ENCODE measurements around the gene PGS1. TPM values are rescaled to one million over a fixed set of nuclear protein-coding genes. Genes with fewer than 3 reads are reported as not detected.

Gene PGS1
- total RNA-seq, 2 experiments from 2014 or later = 69.0 to 73.1 TPM

DNA sequence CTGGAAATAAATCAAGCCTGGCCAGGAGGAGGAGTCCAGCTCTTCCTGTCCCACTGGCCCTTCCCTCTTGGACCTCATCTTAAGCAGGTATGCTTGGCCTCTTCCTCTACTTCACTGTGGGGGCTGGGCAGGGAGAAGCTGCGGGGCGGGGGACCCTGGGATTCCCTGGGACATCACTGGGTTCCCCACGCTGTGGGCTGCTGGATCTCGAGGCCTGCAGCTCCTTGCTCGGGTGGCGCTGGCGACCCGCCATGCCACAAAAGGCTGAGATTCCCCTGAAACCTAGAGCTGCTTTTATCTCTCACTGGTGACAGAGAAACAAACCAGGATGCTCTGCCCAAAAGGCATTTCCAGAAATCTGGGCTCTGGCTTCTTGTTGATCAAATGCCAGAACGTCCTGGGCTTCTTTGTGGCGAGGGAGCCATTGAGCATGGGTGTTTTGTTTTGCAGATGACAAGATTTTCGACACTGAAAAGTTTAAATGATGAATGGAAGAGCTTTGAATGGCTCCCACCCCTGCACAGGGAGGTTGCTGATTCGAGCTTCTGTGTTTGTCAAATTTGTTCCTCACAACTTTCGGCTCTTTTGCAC, 8.6 kb upstream of the PGS1 start:
- no peaks in the 10 kb centered on the region for H3K27me3 Mint-ChIP-seq (ENCODE audit: low read depth)
- DNase-seq = no peak
- peaks cover 8% of the 10 kb centered on the region for H3K4me1 Mint-ChIP-seq (ENCODE audit: low read depth)
- H3K27ac Mint-ChIP-seq = no peak overlapping the region
- H3K9me3 Mint-ChIP-seq = no peaks in the 10 kb centered on the region
- H3K4me3 Mint-ChIP-seq = no peak overlapping the region
- intact Hi-C loops (cut with micrococcal nuclease) = loop anchor here (10.0 kb wide), 1 partner anchor 225 kb away; no protein-coding TSS in a partner anchor
- CTCF ChIA-PET = interaction anchor here (0.6 to 1.4 kb wide), 2 partner anchors 9 to 12 kb away, joined by 3 to 4 read pairs; no protein-coding TSS in a partner anchor
- H3K36me3 Mint-ChIP-seq (ENCODE audit: low read depth) = no peaks in the 10 kb centered on the region

DNA sequence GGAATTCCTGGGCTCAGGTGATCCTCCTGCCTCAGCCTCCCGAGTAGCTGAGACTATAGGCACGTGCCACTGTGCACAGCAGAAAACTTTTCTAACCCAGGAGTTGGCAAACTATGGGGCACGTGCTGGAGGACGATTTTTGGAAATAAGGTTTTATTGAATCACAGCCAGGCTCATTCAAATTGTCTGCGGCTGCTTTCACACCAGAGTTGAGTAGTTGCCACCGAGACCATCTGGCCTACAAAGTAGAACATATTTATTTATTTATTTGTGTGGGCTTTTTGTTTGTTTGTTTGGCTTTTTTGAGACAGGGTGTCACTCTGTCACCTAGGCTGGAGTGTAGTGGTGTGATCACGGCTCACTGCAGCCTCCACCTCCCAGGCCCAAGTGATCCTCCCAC, 7.4 kb upstream of the PGS1 start:
- intact Hi-C loops (cut with micrococcal nuclease) = no loop called here
- no peaks in the 10 kb centered on the region for H3K27me3 Mint-ChIP-seq (ENCODE audit: low read depth)
- no peak overlapping the region for H3K4me3 Mint-ChIP-seq
- peaks cover 10% of the 10 kb centered on the region for H3K4me1 Mint-ChIP-seq (ENCODE audit: low read depth)
- H3K9me3 Mint-ChIP-seq = no peaks in the 10 kb centered on the region
- DNase-seq = no peak
- no peaks in the 10 kb centered on the region for H3K36me3 Mint-ChIP-seq (ENCODE audit: low read depth)
- CTCF ChIA-PET = interaction anchor here (0.6 kb wide), 1 partner anchor 8 kb away, joined by 3 read pairs; no protein-coding TSS in a partner anchor
- no peak overlapping the region for H3K27ac Mint-ChIP-seq

DNA sequence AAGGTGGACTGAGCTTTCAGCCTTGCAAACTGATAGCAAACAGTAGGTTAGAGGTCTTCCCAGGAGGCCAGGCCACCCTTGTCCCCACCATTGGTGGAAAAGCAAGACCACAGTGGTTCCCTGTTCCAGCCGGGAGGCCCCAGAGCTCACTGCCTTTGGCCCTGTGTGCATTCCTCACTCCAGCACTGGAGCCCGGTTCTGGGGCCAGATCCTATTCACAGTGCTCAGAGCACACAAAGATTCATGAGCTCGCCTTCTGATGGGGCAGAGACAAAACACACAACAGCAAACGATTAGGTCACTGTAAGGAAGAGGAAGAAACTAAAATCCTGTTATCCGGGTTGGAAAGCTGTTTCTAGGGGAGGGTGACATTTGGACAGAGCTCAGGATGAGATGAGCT, 5.6 kb upstream of the PGS1 start:
- H3K4me3 Mint-ChIP-seq = no peak overlapping the region

DNA sequence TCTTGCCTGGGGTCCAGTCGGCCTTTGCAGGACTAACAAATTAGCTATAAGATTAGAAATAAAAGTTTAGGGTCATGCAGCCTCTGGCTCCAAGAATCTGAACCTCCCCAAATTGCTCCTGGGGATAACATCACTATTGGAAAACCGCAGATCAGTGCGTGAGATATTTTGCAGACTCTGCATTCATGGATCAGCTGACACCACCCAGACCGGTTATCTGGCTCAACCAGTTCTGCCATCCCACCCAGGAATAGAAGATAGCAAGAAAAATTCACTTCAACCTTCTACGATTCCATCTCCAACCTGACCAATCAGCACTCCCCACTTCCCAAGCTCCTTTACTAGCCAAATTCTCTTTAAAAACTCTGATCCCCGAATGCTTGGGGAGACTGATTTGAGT, 4.3 kb upstream of the PGS1 start:
- H3K4me1 Mint-ChIP-seq (ENCODE audit: low read depth) = peaks cover 23% of the 10 kb centered on the region
- intact Hi-C loops (cut with micrococcal nuclease) = no loop called here
- DNase-seq = no peak
- peaks cover 1% of the 10 kb centered on the region for H3K36me3 Mint-ChIP-seq (ENCODE audit: low read depth)
- H3K27ac Mint-ChIP-seq = no peak overlapping the region
- H3K4me3 Mint-ChIP-seq = no peak overlapping the region
- CTCF ChIA-PET = interaction anchor here (2.0 to 2.8 kb wide), 2 partner anchors 10 to 13 kb away, joined by 8 to 11 read pairs; no protein-coding TSS in a partner anchor
- no peaks in the 10 kb centered on the region for H3K27me3 Mint-ChIP-seq (ENCODE audit: low read depth)
- no peaks in the 10 kb centered on the region for H3K9me3 Mint-ChIP-seq

More for the DNA sequence above, 5.6 kb upstream of the PGS1 start:
- no peak for DNase-seq
- intact Hi-C loops (cut with micrococcal nuclease) = no loop called here
- Mint-ChIP-seq H3K27me3 (ENCODE audit: low read depth) (no peaks in the 10 kb centered on the region), H3K36me3 (ENCODE audit: low read depth) (no peaks in the 10 kb centered on the region), H3K9me3 (no peaks in the 10 kb centered on the region), H3K4me1 (ENCODE audit: low read depth) (peaks cover 17% of the 10 kb centered on the region), H3K27ac (no peak overlapping the region)
- CTCF ChIA-PET = interaction anchor here (1.6 to 2.0 kb wide), 2 partner anchors 9 to 12 kb away, joined by 7 to 8 read pairs; no protein-coding TSS in a partner anchor

DNA sequence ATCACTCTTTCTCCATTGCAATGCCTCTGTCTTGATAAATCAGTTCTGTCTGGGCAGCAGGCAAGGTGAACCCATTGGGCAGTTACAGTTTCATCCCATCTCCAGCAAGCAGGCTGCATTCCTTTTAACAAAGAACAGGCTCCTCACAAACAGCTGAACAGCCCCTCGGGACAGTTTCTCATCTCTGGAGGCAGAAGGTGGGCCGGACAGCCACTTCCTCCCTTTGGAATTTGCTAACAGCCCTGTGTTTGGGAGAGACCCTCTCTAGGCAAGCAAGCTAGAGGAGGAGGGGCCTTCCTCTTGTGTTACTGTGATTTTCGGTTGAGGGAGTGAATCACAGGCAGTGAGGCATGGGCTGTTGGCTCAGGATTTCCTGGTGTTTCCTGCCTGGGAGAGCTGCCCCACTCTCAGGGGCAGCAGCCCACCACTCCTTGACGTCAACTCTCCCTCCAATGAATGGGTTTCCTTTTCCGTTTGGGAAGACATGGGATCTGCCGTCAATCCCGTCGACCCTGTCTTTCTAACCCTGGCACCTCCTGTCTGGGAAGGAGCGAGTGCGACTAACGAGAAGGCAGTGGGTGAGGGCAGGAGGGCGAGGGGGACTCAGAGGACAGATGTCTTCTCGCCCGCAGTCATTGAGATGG, 3.7 kb upstream of the PGS1 start:
- Mint-ChIP-seq H3K36me3 (ENCODE audit: low read depth) (peaks cover 4% of the 10 kb centered on the region), H3K4me3 (no peak overlapping the region), H3K4me1 (ENCODE audit: low read depth) (peaks cover 26% of the 10 kb centered on the region), H3K27ac (no peak overlapping the region), H3K9me3 (no peaks in the 10 kb centered on the region), H3K27me3 (ENCODE audit: low read depth) (no peaks in the 10 kb centered on the region)
- CTCF ChIA-PET = interaction anchor here (2.8 kb wide), 1 partner anchor 14 kb away, joined by 11 read pairs; no protein-coding TSS in a partner anchor
- intact Hi-C loops (cut with micrococcal nuclease) = no loop called here
- DNase-seq = no peak

DNA sequence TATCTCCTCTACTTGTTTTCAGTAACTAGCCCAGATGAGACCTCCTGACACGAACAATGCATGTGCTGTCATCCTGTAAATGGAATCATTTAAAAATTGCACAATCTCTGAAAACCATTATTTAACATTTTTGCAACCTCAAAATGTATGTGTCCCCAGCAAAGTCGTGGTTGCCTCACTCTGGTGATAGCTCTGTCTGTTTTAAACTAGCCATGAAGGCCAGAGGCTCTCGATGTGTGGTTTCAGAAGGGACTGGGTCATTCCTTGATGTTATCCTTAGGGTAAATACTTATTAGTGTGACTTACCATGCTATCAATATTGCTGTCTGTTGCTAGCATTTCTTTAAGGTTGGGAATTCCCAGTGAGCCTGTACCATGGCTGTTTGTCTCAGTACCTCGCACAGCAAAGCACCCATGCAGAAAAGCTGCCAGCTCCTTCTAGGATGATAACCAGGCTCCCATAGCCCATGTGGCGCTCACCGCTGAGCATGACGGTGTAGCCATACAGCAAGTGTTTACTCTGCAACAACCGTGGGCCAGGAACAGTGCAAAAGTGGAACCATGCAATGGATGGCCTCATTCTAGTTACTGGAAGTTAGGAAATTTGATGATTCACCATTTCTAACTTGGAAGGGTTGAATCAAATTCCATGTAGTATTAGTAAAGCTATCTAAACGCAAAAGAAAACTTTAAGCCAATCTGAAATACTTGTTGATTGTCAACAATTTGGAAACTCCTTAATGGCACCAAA, 2.9 kb upstream of the PGS1 start:
- H3K36me3 Mint-ChIP-seq (ENCODE audit: low read depth) = peaks cover 10% of the 10 kb centered on the region
- peaks cover 34% of the 10 kb centered on the region for H3K4me1 Mint-ChIP-seq (ENCODE audit: low read depth)
- H3K9me3 Mint-ChIP-seq = no peaks in the 10 kb centered on the region
- DNase-seq = no peak
- H3K4me3 Mint-ChIP-seq = no peak overlapping the region
- H3K27ac Mint-ChIP-seq = no peak overlapping the region
- intact Hi-C loops (cut with micrococcal nuclease) = no loop called here
- no peaks in the 10 kb centered on the region for H3K27me3 Mint-ChIP-seq (ENCODE audit: low read depth)
- CTCF ChIA-PET = interaction anchor here (1.4 to 2.8 kb wide), 3 partner anchors 11 to 36 kb away, joined by 4 to 12 read pairs (median 11); no protein-coding TSS in a partner anchor

DNA sequence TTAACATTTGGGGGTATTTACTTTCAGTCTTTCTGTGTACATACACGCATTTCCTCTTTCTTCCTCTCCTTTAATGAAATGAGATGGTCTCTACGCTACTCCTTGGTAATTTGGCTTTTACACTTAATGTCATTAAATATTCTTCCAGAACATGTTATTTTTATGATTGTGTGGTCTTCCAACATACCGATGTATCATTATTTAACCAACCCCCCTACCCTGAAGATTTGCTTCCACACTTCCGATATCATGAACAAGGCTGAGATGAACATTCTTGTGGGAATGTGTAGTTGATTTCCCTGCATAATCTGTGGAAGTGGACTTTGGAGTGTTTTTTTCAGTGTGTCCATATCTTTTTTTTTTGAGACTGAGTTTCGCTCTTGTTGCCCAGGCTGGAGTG, 2.3 kb upstream of the PGS1 start:
- no peak overlapping the region for H3K4me3 Mint-ChIP-seq
- no peak for DNase-seq
- no peaks in the 10 kb centered on the region for H3K9me3 Mint-ChIP-seq
- CTCF ChIA-PET = interaction anchor here (1.4 to 2.8 kb wide), 3 partner anchors 12 to 36 kb away, joined by 4 to 12 read pairs (median 11); no protein-coding TSS in a partner anchor
- H3K36me3 Mint-ChIP-seq (ENCODE audit: low read depth) = peaks cover 15% of the 10 kb centered on the region
- peaks cover 40% of the 10 kb centered on the region for H3K4me1 Mint-ChIP-seq (ENCODE audit: low read depth)
- intact Hi-C loops (cut with micrococcal nuclease) = no loop called here
- H3K27ac Mint-ChIP-seq = no peak overlapping the region
- H3K27me3 Mint-ChIP-seq (ENCODE audit: low read depth) = no peaks in the 10 kb centered on the region

DNA sequence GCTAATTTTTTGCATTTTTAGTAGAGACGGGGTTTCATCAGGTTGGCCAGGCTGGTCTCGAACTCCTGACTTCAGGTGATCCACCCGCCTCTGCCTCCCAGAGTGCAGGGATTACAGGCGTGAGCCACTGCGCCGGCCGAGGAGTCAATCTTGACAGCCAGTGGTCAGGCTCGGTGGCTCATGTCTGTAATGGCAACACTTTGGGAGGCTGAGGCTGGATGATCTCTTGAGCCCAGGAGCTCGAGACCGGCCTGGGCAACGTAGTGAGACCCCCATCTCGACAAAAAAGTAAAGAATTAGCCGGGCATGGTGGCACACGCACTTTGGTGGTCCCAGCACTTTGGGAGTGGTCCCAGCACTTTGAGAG, 608 bp upstream of the PGS1 start:
- DNase-seq = no peak
- no peaks in the 10 kb centered on the region for H3K9me3 Mint-ChIP-seq
- intact Hi-C loops (cut with micrococcal nuclease) = loop anchor here (1.0 kb wide), 1 partner anchor 14 kb away; no protein-coding TSS in a partner anchor
- CTCF ChIA-PET = interaction anchor here (0.8 to 2.9 kb wide), 4 partner anchors 10 to 38 kb away, joined by 3 to 12 read pairs (median 4); no protein-coding TSS in a partner anchor
- H3K27ac Mint-ChIP-seq = peak overlapping the region; percentile 71
- H3K4me1 Mint-ChIP-seq (ENCODE audit: low read depth) = peaks cover 57% of the 10 kb centered on the region
- H3K27me3 Mint-ChIP-seq (ENCODE audit: low read depth) = no peaks in the 10 kb centered on the region
- H3K36me3 Mint-ChIP-seq (ENCODE audit: low read depth) = peaks cover 26% of the 10 kb centered on the region
- peak overlapping the region; percentile 93 for H3K4me3 Mint-ChIP-seq

DNA sequence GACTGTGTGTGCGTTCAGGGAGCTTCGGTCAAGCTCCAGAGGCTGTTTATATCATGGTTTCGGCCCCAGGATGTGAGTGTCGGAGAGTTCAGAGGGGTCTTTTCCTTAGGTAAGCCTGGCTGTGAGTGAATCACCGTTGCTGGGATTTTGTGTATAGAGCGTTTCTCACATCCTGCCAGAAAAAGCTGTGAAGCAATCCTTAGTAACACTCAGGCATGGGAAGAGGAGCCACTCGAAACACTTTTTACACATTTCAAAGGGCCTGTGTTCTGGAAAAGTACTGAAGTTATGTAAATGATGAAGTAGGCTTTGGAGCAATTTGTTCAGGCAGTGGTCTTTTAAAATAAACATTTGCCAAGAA, 662 bp downstream of the PGS1 start:
- H3K36me3 Mint-ChIP-seq (ENCODE audit: low read depth) = peaks cover 32% of the 10 kb centered on the region
- H3K4me1 Mint-ChIP-seq (ENCODE audit: low read depth) = peaks cover 70% of the 10 kb centered on the region
- intact Hi-C loops (cut with micrococcal nuclease) = no loop called here
- H3K27me3 Mint-ChIP-seq (ENCODE audit: low read depth) = no peaks in the 10 kb centered on the region
- peak overlapping the region; percentile 93 for H3K4me3 Mint-ChIP-seq
- no peaks in the 10 kb centered on the region for H3K9me3 Mint-ChIP-seq
- DNase-seq = no peak
- H3K27ac Mint-ChIP-seq = peak overlapping the region; percentile 99
- CTCF ChIA-PET = interaction anchor here (1.4 to 2.9 kb wide), 2 partner anchors 18 to 43 kb away, joined by 3 to 12 read pairs; no protein-coding TSS in a partner anchor

DNA sequence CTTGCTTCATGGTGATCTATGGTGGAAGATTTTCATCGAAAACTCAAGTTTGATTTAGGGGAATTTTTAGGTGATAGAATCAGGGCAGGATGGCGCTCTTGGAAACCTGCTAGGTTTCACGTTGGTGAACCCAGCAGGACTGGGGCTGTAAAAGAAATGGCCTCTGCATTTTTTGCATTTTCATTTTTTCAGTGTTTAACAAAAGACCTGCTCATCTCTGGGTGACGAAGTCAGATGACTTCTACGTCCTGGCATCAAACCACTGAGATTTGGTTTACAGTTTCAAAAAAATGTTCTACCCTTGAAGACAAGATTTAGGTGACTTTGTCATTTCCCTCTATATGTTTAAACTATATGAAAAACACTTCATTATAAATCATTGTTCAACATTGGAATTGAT, 1.9 kb downstream of the PGS1 start:
- intact Hi-C loops (cut with micrococcal nuclease) = no loop called here
- Mint-ChIP-seq H3K4me3 (peak overlapping the region; percentile 93), H3K27me3 (ENCODE audit: low read depth) (no peaks in the 10 kb centered on the region), H3K4me1 (ENCODE audit: low read depth) (peaks cover 78% of the 10 kb centered on the region), H3K27ac (peak overlapping the region; percentile 99), H3K9me3 (no peaks in the 10 kb centered on the region), H3K36me3 (ENCODE audit: low read depth) (peaks cover 39% of the 10 kb centered on the region)
- CTCF ChIA-PET = interaction anchor here (4.7 kb wide), 1 partner anchor 19 kb away, joined by 35 read pairs; no protein-coding TSS in a partner anchor
- no peak for DNase-seq

DNA sequence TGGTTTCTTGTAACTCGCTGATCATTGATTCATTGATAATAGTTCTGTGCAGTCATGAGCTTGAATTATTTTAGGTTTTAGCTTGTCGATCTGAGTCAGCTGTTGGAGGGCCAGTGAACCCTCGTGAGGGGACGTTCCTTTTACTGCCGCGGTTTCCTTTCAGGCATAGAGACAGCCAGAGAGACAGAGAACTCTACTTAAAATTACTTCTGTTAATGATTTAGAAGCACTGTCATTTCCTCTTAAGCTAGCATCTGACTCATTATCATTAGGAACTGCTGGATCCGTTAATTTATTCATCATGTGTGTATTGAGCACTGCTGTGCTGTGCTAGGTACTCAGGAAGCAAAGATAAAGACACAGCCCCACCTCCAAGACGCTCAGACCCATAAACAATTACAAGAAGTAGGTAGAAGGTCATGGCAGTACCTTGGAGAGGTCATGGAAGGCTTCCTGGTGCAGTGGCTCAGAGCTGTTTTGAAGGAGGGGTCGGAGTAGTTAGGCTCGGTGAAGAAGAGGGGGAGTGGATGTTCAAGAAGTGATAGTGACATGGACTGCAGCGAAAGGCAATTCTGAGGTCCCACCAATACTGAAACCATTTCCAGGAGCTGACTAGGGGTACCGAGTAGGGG, 3.3 kb downstream of the PGS1 start:
- peak overlapping the region; percentile 93 for H3K4me3 Mint-ChIP-seq
- DNase-seq = peak; percentile 75
- H3K27me3 Mint-ChIP-seq (ENCODE audit: low read depth) = no peaks in the 10 kb centered on the region
- H3K27ac Mint-ChIP-seq = peak overlapping the region; percentile 99
- CTCF ChIA-PET = interaction anchor here (1.2 to 4.7 kb wide), 4 partner anchors 10 to 41 kb away, joined by 3 to 35 read pairs (median 6); no protein-coding TSS in a partner anchor
- intact Hi-C loops (cut with micrococcal nuclease) = no loop called here
- no peaks in the 10 kb centered on the region for H3K9me3 Mint-ChIP-seq
- peaks cover 84% of the 10 kb centered on the region for H3K4me1 Mint-ChIP-seq (ENCODE audit: low read depth)
- peaks cover 45% of the 10 kb centered on the region for H3K36me3 Mint-ChIP-seq (ENCODE audit: low read depth)

All from activated naive CD4-positive, alpha-beta T cell treated with anti-CD3 and anti-CD28 coated beads for 36 hours (primary cell).